Stimulated activated naive CD8-positive, alpha-beta T cell treated with anti-CD3 and anti-CD28 coated beads, Interleukin-15, Interleukin-2, amounts not matched to agents 100 U/mL and 50 U/mL, for 24 hours (primary cell): ENCODE measurements around the gene ITGA7.
A peak's percentile ranks its signal among the peaks of the same experiment; 100 is the strongest.
"Not testable (repeated sequence)": the region's sequence is repeated elsewhere in the genome, so short reads cannot be mapped to it uniquely, and the experiment has no call there.

Experiments
- ATAC-seq: fragments of 150-1000 bp; cut with Tn5 transposase; one replicate; pipeline ENCODE4 v1.10.0; 2021
- DNase-seq: peaks from one replicate; pipeline ENCODE4 v3.0.0; 2021

The ITGA7 gene

GRCh38 chr12:55682087-55682796 lies 25.5 kb downstream of the ITGA7 start:
- ATAC-seq (no peak), DNase-seq (no peak)

- ATAC-seq = peak; percentile 45
- peak; percentile 12 for DNase-seq
Observed at GRCh38 chr12:55681142-55682077, 26.3 kb downstream of the ITGA7 start.

- ATAC-seq (no peak), DNase-seq (no peak)
Observed at GRCh38 chr12:55679691-55680090, 28.0 kb downstream of the ITGA7 start.

- ATAC-seq (no peak), DNase-seq (no peak)
Observed at GRCh38 chr12:55676707-55677106, 31.0 kb downstream of the ITGA7 start.

- no peak for DNase-seq
- no peak for ATAC-seq
Observed at GRCh38 chr12:55675666-55676065, 32.0 kb downstream of the ITGA7 start.

- no peak for ATAC-seq
- no peak for DNase-seq
Observed at GRCh38 chr12:55673638-55674037, 34.1 kb downstream of the ITGA7 start.

GRCh38 chr12:55671746-55672145 lies 36.0 kb downstream of the ITGA7 start:
- DNase-seq (no peak), ATAC-seq (no peak)

- DNase-seq (no peak), ATAC-seq (no peak)
Observed at GRCh38 chr12:55670276-55670675, 37.4 kb downstream of the ITGA7 start.

- ATAC-seq (no peak), DNase-seq (no peak)
Observed at GRCh38 chr12:55666508-55666907, 41.2 kb downstream of the ITGA7 start.

- no peak for ATAC-seq
- no peak for DNase-seq
Observed at GRCh38 chr12:55664826-55665225, 42.9 kb downstream of the ITGA7 start.

GRCh38 chr12:55663391-55663790 lies 44.3 kb downstream of the ITGA7 start:
- DNase-seq (no peak), ATAC-seq (no peak)

GRCh38 chr12:55659486-55660385 lies 48.0 kb downstream of the ITGA7 start:
- ATAC-seq (no peak), DNase-seq (no peak)

- DNase-seq = no peak
- ATAC-seq = no peak
Observed at GRCh38 chr12:55658635-55659391, 48.9 kb downstream of the ITGA7 start.

GRCh38 chr12:55658212-55658611 lies 49.5 kb downstream of the ITGA7 start:
- no peak for ATAC-seq
- DNase-seq = no peak

GRCh38 chr12:55657212-55657611 lies 50.5 kb downstream of the ITGA7 start:
- DNase-seq = no peak
- ATAC-seq = no peak

GRCh38 chr12:55654511-55655214 lies 53.0 kb downstream of the ITGA7 start:
- ATAC-seq (no peak), DNase-seq (no peak)

GRCh38 chr12:55653031-55653430 lies 54.7 kb downstream of the ITGA7 start:
- no peak for DNase-seq
- no peak for ATAC-seq

- peak; percentile 27 for DNase-seq
- ATAC-seq = peak; percentile 93
Observed at GRCh38 chr12:55652352-55652751, 55.4 kb downstream of the ITGA7 start.

GRCh38 chr12:55651299-55651683 lies 56.4 kb downstream of the ITGA7 start:
- DNase-seq (no peak), ATAC-seq (no peak)

- ATAC-seq, DNase-seq: not testable (repeated sequence)
Observed at GRCh38 chr12:55650620-55651298, 56.9 kb downstream of the ITGA7 start.
